B cell (primary cell): Measurements from ENCODE around the gene CAMK2A. TPM values are rescaled to one million over a fixed set of nuclear protein-coding genes. Genes with fewer than 3 reads are reported as not detected.

Experiments
- ATAC-seq: fragments of 200-7000 bp; cut with Tn5 transposase; one replicate; pipeline ENCODE4 v1.10.0; 2021; ENCODE audit warnings: low read depth, mild to moderate bottlenecking, moderate number of reproducible peaks, moderate library complexity
- CTCF ChIA-PET: fragments of 350-600 bp; sonication (Branson Sonifier 250); formaldehyde crosslinking; loops from one replicate; lab custom pipeline; 2021; ENCODE audit warnings: antibody characterized with exemption, inconsistent platforms; lab: Charles Lee
- POLR2A ChIA-PET: fragments of 350-600 bp; sonication (Branson Sonifier 250); formaldehyde crosslinking; loops from one replicate; lab custom pipeline; 2021; ENCODE audit warnings: antibody characterized with exemption; lab: Charles Lee
- DNase-seq: peaks from one replicate; pipeline ENCODE4 v3.0.0; 2013
- H2AFZ ChIP-seq: 2 replicates; pipeline ENCODE4 v1.6.1; 2012; ENCODE audit warnings: mild to moderate bottlenecking, low read depth, low read length; ENCODE audit not compliant: insufficient read depth, poor library complexity, severe bottlenecking
- H3K27ac ChIP-seq, 2 donors: 1 replicate in 1 of 2; 2 replicates in 1 of 2; pipeline ENCODE4 v1.5.1; 2012 to 2013; ENCODE audit warnings: low read length in 2 of 2, mild to moderate bottlenecking in 2 of 2, moderate library complexity in 1 of 2
- H3K27me3 ChIP-seq, 4 experiments: fragments of 200-600 bp in 1 of 4; sonication (generic) in 1 of 4; replicated peaks in 1 of 4; 1 replicate in 2 of 4; 2 replicates in 2 of 4; pipeline versions ENCODE4 v1.6.1 to v1.7.0; 2013 to 2016; ENCODE audit warnings: low read length in 3 of 4, mild to moderate bottlenecking in 2 of 4, mixed read lengths in 1 of 4, moderate library complexity in 1 of 4; ENCODE audit not compliant: insufficient read depth in 4 of 4, control insufficient read depth in 3 of 4; ENCODE audit errors: control extremely low read depth in 1 of 4
- H3K36me3 ChIP-seq, 2 experiments: replicated peaks in 1 of 2; 1 replicate in 1 of 2; 2 replicates in 1 of 2; pipeline versions ENCODE4 v1.6.1 to v1.7.1; 2013; ENCODE audit warnings: low read length in 1 of 2; ENCODE audit not compliant: insufficient read depth in 2 of 2, control insufficient read depth in 1 of 2; ENCODE audit errors: control extremely low read depth in 1 of 2, extremely low read depth in 1 of 2
- H3K4me1 ChIP-seq, 2 donors: fragments of 200-600 bp in 1 of 2; sonication (generic) in 1 of 2; 1 replicate in 1 of 2; 2 replicates in 1 of 2; pipeline versions ENCODE4 v1.5.1 to v1.6.1; 2013 to 2017; ENCODE audit warnings: low read length in 2 of 2; ENCODE audit not compliant: control insufficient read depth in 2 of 2, insufficient read depth in 2 of 2
- H3K4me2 ChIP-seq: replicated peaks from 2 replicates; pipeline ENCODE3; 2012; ENCODE audit warnings: mild to moderate bottlenecking, low read depth, low read length; ENCODE audit not compliant: poor library complexity, severe bottlenecking
- H3K4me3 ChIP-seq, 5 experiments: fragments of 200-600 bp in 1 of 5; sonication (generic) in 1 of 5; 1 replicate in 3 of 5; 2 replicates in 2 of 5; pipeline versions ENCODE4 v1.5.1 to v1.7.0; 2011 to 2016; ENCODE audit warnings: low read length in 4 of 5, mild to moderate bottlenecking in 4 of 5, low read depth in 2 of 5, control low read depth in 1 of 5, moderate library complexity in 1 of 5; ENCODE audit not compliant: insufficient read depth in 1 of 5; ENCODE audit errors: control extremely low read depth in 1 of 5, extremely low read depth in 1 of 5
- H3K79me2 ChIP-seq: fragments of 200-600 bp; sonication (generic); one replicate; pipeline ENCODE4 v1.6.0; 2016; ENCODE audit warnings: low read length; ENCODE audit not compliant: control insufficient read depth, insufficient read depth
- H3K9ac ChIP-seq: fragments of 200-600 bp; sonication (generic); 2 replicates; pipeline ENCODE4 v1.6.1; 2017; ENCODE audit warnings: mild to moderate bottlenecking, low read length, moderate library complexity
- H3K9me3 ChIP-seq, 3 donors: one replicate each; pipeline versions ENCODE4 v1.6.1 to v1.7.1; 2013; ENCODE audit warnings: low read length in 2 of 3; ENCODE audit not compliant: control insufficient read depth in 2 of 3, insufficient read depth in 1 of 3; ENCODE audit errors: control extremely low read depth in 1 of 3
- H4K20me1 ChIP-seq: 2 replicates; pipeline ENCODE4 v1.6.0; 2012; ENCODE audit warnings: mild to moderate bottlenecking, low read length; ENCODE audit not compliant: insufficient read depth, control insufficient read depth, poor library complexity, severe bottlenecking
- H3K27ac Mint-ChIP-seq: one replicate; pipeline ENCODE4 v1.8.0; 2021; ENCODE audit warnings: mixed read lengths
- H3K27me3 Mint-ChIP-seq: one replicate; pipeline ENCODE4 v1.8.0; 2021; ENCODE audit warnings: mixed read lengths
- H3K4me1 Mint-ChIP-seq: one replicate; pipeline ENCODE4 v1.8.0; 2021; ENCODE audit warnings: mixed read lengths
- H3K4me3 Mint-ChIP-seq: one replicate; pipeline ENCODE4 v1.8.0; 2021; ENCODE audit warnings: mixed read lengths
- H3K9me3 Mint-ChIP-seq: one replicate; pipeline ENCODE4 v1.8.0; 2022; ENCODE audit warnings: mixed read lengths; ENCODE audit not compliant: insufficient read depth
- CTCF ChIP-seq: fragments of 200-600 bp; IDR thresholded peaks from one replicate; pipeline ENCODE4 v1.8.0; 2022; ENCODE audit warnings: antibody characterized with exemption, mild to moderate bottlenecking
- EZH2 ChIP-seq: IDR thresholded peaks from 2 replicates; pipeline ENCODE4 v1.6.1; 2012; ENCODE audit warnings: borderline replicate concordance, low read depth, mild to moderate bottlenecking, moderate library complexity, low read length; ENCODE audit not compliant: insufficient read depth, poor library complexity, severe bottlenecking
- WGBS: methylation state at CpG from one replicate; pipeline ENCODE4 v1.1.5; 2013; ENCODE audit warnings: missing lambda C conversion rate; ENCODE audit not compliant: insufficient coverage; 5-methylcytosine and 5-hydroxymethylcytosine counted together
- intact Hi-C: fragments of 100-400 bp; cut with micrococcal nuclease; formaldehyde crosslinking; loops from one replicate; pipeline ENCODE4 v1.10.0; 2022
- polyA plus RNA-seq: library from polyadenylated mRNA; depleted of rRNA; stranded (reverse); fragments of >200 nt; gene quantifications from 2 replicates; pipeline ENCODE4 v1.2.3, GENCODE V29; 2012
- total RNA-seq, 2 donors: library from RNA; stranded (reverse); fragments of 120-200 nt in 1 of 2; gene quantifications; 1 replicate in 1 of 2; 2 replicates in 1 of 2; pipeline versions ENCODE4 v1.2.3 to v1.2.4, GENCODE V29; 2013 to 2022

Gene CAMK2A
- total and polyA plus RNA-seq, 2 donors (not counting 1 experiment from before 2014, with no cell fraction given), result not detected

DNA sequence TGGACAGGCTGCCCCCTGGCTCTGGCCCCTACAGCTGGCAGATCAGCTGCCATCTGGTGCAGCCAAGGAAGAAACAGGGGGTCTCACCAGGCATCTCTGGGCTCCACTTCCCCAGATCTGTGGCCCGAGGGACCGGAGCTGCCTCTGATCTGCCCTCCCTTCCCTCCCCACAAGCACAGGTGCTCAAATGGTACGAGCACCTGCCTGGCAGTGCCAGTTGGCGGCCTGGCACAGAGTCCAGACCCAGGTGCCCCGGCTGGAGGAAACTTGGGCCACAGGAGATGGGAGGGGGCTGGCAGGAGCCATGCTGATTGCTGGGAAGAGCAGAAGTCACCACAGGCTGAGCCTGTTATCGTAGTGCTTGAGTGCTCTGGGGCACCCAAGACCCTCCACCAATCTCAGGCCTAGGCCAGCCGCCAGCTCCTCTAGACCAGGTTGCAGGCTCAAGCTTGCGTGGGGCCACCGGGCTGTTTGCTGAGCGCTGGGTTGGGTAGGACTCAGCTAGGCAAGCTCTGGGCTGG is 5.0 kb upstream of the CAMK2A start:
- Histone ChIP-seq H3K9me3 (no peaks in the 10 kb centered on the region), H3K4me2 (no peak overlapping the region), H3K27ac (no peak overlapping the region), H3K9ac (no peak overlapping the region), H3K36me3 (no peaks in the 10 kb centered on the region), H3K79me2 (no peaks in the 10 kb centered on the region), H3K4me3 (no peak overlapping the region), H3K4me1 (no peaks in the 10 kb centered on the region), H2AFZ (no peak overlapping the region), H4K20me1 (no peaks in the 10 kb centered on the region), H3K27me3 (peaks cover 0 to 9% (median 3%) of the 10 kb centered on the region in 4 experiments)
- Mint-ChIP-seq H3K4me3 (no peak overlapping the region), H3K27me3 (peaks cover 11% of the 10 kb centered on the region), H3K27ac (no peak overlapping the region), H3K4me1 (no peaks in the 10 kb centered on the region), H3K9me3 (no peaks in the 10 kb centered on the region)
- 95% methylated on average over 7 of the region's 10 CpGs for WGBS
- no peak for DNase-seq
- TF ChIP-seq EZH2 (no peak), CTCF (no peak)
- ATAC-seq, result no peak
- CTCF ChIA-PET, result no interaction called here
- POLR2A ChIA-PET, result no interaction called here
- intact Hi-C loops, result no loop called here

- Mint-ChIP-seq H3K27me3 (peaks cover 8% of the 10 kb centered on the region), H3K4me1 (no peaks in the 10 kb centered on the region), H3K27ac (no peak overlapping the region), H3K9me3 (no peaks in the 10 kb centered on the region), H3K4me3 (no peak overlapping the region)
- no peaks in the 10 kb centered on the region for H3K36me3 ChIP-seq
- H4K20me1 ChIP-seq, result no peaks in the 10 kb centered on the region
- intact Hi-C loops, result no loop called here
- H3K9ac ChIP-seq, result no peak overlapping the region
- ATAC-seq (no peak), DNase-seq (no peak)
- H3K27me3 ChIP-seq, result peaks cover 0 to 9% (median 3%) of the 10 kb centered on the region in 4 experiments
- no peak overlapping the region for H3K4me3 ChIP-seq
- H3K4me2 ChIP-seq, result no peak overlapping the region
- no peak overlapping the region for H2AFZ ChIP-seq
- no peaks in the 10 kb centered on the region for H3K79me2 ChIP-seq
- TF ChIP-seq EZH2 (no peak), CTCF (no peak)
- H3K27ac ChIP-seq, result no peak overlapping the region
- WGBS, result 90% methylated on average over 15 of the region's 19 CpGs
- H3K4me1 ChIP-seq, result no peaks in the 10 kb centered on the region
- ChIA-PET CTCF (no interaction called here), POLR2A (no interaction called here)
- H3K9me3 ChIP-seq, result no peaks in the 10 kb centered on the region
Observed at GRCh38 chr5:150293091-150293941, 3.7 kb upstream of the CAMK2A start.
